ENCODE data around the gene FHIT. TPM values are rescaled to one million over a fixed set of nuclear protein-coding genes. Genes with fewer than 3 reads are reported as not detected.

The FHIT gene
- polyA plus RNA-seq, 3 donors: 25.7 to 31.0 (median 25.7) TPM

DNA sequence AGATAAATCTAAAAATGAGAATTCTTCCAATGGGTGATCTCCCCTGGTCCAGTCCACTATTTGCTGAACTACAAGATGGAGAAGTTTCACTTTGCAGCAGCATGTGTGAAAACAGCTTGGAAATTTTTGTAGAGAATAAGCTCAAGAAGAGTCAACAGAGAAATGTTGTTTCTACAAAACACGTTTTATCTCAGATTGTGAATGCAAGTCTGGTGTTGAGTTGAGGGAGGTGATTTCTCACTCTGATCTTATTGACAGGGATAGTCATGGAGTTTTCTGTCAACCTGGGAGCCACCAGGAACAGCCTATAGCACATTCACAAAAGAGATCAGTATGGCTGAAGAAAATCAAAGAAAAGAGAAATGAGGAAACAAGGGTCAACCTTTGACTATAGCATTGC lies 1220.3 kb downstream of the FHIT start:
- no peak for DNase-seq (ENCODE audit: extremely low read depth in 1 of 11, low read depth in 9 of 11, low spot score in 4 of 11)

DNA sequence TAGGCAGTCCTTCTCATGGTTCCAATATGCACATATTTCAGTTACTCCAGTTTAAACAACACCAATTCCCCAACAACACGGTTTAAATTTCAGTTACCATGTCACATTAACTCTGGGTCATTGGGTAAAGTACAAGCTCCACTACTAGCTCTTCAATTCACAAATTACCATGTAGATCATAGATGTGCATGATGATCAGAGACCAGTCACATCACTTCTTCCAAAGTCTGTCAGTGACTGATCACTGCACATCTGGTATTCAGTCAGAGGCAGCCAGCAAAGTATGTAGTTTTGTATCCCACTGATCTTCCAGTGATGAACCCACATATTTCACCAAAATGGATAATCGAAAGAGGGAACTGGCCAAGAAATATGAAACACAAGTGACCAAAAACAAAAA lies 1223.0 kb downstream of the FHIT start:
- DNase-seq (ENCODE audit: extremely low read depth in 1 of 11, low read depth in 9 of 11, low spot score in 4 of 11): no peak

- DNase-seq (ENCODE audit: extremely low read depth in 1 of 11, low read depth in 9 of 11, low spot score in 4 of 11): no peak
Observed at GRCh38 chr3:60027335-60027734, 1223.9 kb downstream of the FHIT start.

DNA sequence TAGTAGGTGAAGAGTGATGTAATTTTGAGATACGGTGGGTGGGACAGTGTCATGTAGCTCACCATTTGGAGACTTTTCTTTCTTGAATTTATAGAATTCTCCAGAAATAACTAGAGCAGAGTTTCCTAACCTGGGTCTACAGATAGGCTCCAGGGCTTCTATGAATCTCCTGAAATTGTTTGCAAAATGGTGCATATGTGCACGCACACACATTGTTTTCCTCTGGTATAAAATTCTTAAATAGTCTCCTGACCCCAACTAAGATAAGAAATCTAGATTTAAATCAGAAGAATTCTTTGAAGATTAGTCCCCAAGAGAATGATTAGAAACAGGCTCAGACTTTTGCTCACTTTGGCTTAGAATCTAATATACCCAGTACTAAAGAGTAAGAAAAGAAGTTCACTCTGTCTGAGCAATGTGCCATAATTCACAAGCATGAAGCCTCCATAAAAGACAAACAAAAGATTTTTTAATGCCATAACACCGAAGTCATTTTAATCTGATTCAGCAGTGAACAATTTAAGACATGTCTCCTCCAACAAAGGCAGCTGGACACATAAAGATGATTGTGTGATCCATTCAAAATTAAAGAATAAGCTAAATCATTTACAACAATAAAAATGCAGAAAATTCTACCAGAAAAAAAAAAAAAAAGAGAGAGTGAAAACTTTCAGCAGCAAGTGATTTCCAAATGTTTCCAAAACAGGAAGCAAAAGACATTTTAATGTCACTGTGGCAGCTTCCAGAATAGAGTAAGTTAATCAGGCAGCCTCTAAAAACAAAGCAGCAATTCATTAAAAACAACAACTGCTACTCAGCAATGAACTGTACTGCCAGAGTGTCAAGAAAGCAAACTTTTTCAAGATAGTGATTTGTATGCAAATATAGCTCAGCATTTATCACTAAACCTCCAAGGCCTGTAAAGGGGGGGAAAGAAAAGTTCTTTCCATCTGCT lies 1225.9 kb downstream of the FHIT start:
- peak in 6 of 11 donors; percentile 25 to 69 (median 42) for DNase-seq (ENCODE audit: extremely low read depth in 1 of 11, low read depth in 9 of 11, low spot score in 4 of 11)

DNA sequence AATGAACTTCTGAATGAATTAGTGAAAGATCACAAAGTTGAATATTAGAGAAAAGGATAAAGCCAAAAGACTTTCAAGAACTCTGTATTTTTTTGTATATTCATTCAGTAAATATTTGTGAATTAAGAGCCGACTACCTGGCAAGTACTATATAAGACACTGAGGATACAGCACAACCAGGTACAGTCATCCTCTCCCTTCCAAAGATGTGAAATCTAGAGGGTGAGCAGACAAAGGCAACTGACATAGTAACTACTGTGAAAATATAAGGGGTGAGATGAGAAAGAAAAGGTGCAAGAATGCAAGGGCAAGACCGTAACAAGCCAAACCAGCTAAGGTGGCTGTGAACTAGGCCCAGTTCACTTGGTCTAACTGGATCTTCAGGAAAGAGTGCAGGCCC lies 1226.9 kb downstream of the FHIT start:
- no peak for DNase-seq (ENCODE audit: extremely low read depth in 1 of 11, low read depth in 9 of 11, low spot score in 4 of 11)

- no peak for DNase-seq (ENCODE audit: extremely low read depth in 1 of 11, low read depth in 9 of 11, low spot score in 4 of 11)
Observed at GRCh38 chr3:60023189-60023588, 1228.1 kb downstream of the FHIT start.

DNA sequence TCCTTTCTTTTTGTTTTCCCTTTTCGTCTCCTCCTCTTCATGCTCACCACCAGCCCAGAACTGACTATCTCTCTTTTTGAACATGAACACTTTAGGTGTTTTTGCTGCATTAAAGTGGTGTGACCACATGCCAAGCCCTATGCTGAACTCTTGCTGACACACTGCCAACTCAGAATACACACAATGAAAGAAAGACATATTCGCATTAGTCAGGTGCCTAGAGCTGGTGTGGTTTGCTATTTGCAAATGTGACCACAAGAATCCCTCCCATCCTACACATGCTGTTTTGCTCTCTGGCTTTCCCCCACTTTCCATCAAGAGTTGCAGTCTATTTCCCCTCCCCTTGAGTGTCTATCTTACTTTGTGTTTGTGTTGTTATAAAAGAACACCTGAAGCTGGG lies 1233.6 kb downstream of the FHIT start:
- DNase-seq (ENCODE audit: extremely low read depth in 1 of 11, low read depth in 9 of 11, low spot score in 4 of 11): no peak

DNA sequence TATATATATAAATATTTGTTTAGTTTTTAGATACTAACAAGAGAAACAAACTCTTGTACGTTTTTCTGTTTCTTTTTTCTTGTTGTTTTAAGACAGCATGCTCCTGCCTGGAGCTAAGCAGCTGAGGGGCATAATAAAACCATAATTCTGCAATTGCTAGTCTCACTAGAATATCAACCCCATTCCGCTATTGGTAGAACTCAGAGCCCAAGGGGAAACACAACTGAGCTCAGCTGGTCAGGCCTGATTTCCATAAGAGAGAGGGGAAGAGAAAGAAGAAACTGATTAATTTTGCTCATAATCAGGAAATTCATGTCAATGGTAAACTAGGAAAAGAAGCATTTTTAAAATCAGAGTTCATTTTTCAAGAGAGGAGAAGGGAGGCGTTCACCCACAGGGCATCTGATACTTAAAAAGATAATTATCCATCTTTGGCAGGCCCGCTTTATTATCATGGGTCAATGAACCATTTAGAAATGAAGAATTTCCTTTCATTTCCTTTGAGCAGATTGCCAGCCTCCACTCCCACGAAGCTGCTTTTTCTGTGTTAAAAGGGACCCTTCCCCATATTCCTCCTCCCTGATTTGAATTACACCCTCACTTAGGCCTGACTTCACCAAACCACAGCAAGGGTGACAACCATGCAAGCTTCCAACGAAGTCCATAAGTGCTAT lies 1236.1 kb downstream of the FHIT start:
- DNase-seq (ENCODE audit: extremely low read depth in 1 of 11, low read depth in 9 of 11, low spot score in 4 of 11): no peak

- no peak for DNase-seq (ENCODE audit: extremely low read depth in 1 of 11, low read depth in 9 of 11, low spot score in 4 of 11)
Observed at GRCh38 chr3:60013241-60013640, 1238.0 kb downstream of the FHIT start.

GRCh38 chr3:60011218-60011617 lies 1240.0 kb downstream of the FHIT start:
- DNase-seq (ENCODE audit: extremely low read depth in 1 of 11, low read depth in 9 of 11, low spot score in 4 of 11): no peak

DNA sequence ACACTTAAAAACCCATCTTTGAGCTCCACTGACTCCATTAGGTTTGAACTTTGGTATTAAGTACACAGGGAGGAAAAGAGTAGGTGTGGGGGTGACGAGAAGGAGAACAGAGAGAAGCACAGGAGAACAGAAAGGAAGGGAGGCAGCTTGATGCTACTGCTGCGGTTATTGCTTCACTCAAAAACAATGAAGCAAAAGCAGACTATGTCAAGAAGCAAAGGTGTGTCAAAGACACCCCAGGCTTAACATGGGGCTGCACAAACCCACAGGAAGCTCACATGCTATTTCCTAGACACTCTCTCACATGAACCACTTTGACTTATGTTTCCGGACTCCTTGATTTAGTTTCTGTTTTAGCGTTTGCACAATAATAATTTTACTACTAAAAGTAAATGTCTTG lies 1240.5 kb downstream of the FHIT start:
- no peak for DNase-seq (ENCODE audit: extremely low read depth in 1 of 11, low read depth in 9 of 11, low spot score in 4 of 11)

DNA sequence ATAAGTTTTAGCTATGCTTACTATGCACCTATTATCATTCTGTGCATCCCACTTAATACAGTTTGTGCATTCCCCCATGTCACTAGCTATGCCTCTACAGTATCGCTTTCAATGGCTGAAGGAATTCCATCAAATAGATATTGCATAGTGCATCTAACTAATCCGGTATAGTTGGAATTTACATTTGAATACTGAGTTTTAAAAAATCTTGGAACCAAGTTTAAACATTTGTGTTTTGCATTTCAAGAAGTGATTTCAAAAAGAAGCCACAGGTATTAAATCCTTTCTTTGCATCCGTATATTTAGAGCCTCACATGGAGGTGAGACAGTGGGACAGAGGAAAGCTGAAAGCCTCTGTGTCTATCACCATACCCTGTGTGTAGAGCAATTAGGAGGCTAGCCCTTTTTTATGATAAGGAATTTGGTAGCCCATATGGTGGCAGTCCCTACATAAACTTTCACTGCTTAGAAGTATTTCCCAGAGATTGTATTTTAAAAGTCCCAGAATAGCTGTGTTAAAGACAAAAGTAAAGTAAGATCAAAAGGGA lies 1241.2 kb downstream of the FHIT start:
- no peak for DNase-seq (ENCODE audit: extremely low read depth in 1 of 11, low read depth in 9 of 11, low spot score in 4 of 11)

DNA sequence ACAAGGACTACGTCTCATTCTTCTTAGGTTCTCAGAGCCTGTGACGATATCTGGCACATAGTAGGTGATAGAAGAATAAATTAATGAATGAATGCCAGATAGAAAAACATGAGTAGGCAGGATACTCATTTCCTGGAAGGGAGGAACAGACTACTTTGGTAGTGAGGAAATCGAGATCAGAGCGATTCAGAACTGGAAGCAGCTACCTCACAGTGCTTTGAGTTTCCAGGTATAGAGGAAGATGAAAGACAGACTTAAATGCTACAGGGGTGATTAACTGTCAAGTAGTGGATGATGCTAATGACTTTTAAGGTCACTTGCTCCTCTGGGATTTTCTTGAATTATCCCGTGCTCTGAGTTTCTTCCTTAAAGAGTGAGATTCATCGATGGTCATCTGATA lies 1249.9 kb downstream of the FHIT start:
- no peak for DNase-seq (ENCODE audit: extremely low read depth in 1 of 11, low read depth in 9 of 11, low spot score in 4 of 11)

DNA sequence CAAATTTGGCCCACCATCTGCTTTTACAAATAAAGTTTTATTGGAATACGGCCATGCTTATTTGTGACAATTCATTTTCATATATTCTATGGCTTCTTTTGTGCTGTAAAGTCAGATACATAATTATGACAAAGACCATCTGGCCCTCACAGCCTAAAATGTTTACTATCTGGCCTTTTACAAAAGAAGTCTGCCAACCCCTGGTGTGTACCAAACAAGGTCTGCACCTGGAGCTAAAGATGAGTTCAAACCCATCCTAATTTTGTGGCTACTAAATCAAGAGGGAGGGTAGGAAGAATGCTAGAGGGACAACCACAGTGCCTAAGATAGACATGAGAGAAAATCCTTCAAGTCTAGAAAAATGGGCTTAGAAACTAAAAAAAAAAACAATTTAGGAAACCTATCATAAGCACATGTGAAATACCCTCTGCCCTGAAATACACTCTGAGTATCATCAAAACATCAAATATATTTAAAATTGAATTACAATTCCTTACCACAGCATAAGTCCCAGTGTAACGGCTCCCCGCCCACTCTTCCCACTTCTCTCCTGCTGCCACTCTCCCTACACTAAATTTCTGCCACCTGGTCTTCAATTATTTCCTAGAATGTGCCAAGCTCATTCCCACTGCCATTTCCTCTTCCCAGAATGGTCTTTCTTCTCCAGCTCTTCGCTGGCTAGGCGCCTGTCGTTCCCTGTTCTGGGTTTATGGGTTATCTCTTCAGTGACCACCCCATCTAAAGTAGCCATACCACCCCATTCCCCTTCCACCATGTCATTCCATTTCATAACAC lies 1250.7 kb downstream of the FHIT start:
- no peak for DNase-seq (ENCODE audit: extremely low read depth in 1 of 11, low read depth in 9 of 11, low spot score in 4 of 11)

DNA sequence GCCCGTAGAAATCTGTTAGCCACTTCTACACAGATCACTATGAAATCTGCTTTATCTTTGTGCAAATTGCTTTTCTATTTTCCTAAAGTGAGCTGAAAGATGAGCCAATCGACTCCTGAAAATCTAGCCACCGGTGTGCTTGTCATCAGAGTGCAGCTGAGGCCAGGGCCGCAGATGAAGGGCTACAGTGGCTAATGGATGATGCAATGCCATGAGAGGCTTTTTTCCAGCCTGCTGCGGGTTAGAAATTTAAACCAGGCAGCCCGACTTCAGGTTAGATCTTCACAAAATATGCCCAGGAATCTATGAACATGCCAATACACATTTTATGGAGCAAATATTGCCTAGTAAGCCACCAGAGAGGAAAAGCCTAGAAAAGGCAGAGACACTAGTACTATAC lies 1253.2 kb downstream of the FHIT start:
- no peak for DNase-seq (ENCODE audit: extremely low read depth in 1 of 11, low read depth in 9 of 11, low spot score in 4 of 11)

GRCh38 chr3:59997583-59997982 lies 1253.7 kb downstream of the FHIT start:
- DNase-seq (ENCODE audit: extremely low read depth in 1 of 11, low read depth in 9 of 11, low spot score in 4 of 11): no peak

GRCh38 chr3:59996056-59996455 lies 1255.2 kb downstream of the FHIT start:
- peak in 1 of 11 donors; percentile 15 for DNase-seq (ENCODE audit: extremely low read depth in 1 of 11, low read depth in 9 of 11, low spot score in 4 of 11)

DNA sequence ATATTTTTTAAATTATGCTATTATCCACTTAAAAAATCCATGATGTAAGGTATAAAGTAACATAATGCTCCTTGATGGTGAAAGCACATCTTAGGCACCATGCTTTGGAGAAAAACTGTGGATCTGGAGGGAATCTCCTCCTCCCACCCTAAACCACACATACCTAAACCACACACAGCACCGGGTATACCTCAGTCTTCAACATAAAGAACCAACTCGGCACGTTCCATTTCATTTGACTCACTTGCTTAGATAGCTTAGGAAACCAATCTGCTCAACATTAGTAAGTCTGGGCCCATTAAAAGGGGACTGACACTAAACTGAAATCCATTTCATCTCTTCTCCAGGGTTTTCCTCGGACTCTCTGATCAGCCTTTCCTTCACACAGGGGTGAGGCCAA lies 1255.7 kb downstream of the FHIT start:
- no peak for DNase-seq (ENCODE audit: extremely low read depth in 1 of 11, low read depth in 9 of 11, low spot score in 4 of 11)

GRCh38 chr3:59994732-59995304 lies 1256.4 kb downstream of the FHIT start:
- no peak for DNase-seq (ENCODE audit: extremely low read depth in 1 of 11, low read depth in 9 of 11, low spot score in 4 of 11)
